ENCODE data around the gene RERE.

The RERE gene

GRCh38 chr1:8423692-8424538, 393.5 kb downstream of the RERE start:
- DNase-seq (ENCODE audit: low read depth): peak; percentile 62

- peak; percentile 46 for DNase-seq (ENCODE audit: low read depth)
Measured at GRCh38 chr1:8423269-8423691, 394.2 kb downstream of the RERE start.

- peak; percentile 56 for DNase-seq (ENCODE audit: low read depth)
Measured at GRCh38 chr1:8422510-8423268, 394.8 kb downstream of the RERE start.

GRCh38 chr1:8421721-8422120, 395.7 kb downstream of the RERE start:
- peak; percentile 59 for DNase-seq (ENCODE audit: low read depth)

- no peak for DNase-seq (ENCODE audit: low read depth)
Measured at GRCh38 chr1:8420318-8420717, 397.1 kb downstream of the RERE start.

GRCh38 chr1:8419861-8420260, 397.6 kb downstream of the RERE start:
- no peak for DNase-seq (ENCODE audit: low read depth)

GRCh38 chr1:8419172-8419571, 398.3 kb downstream of the RERE start:
- DNase-seq (ENCODE audit: low read depth): no peak

- no peak for DNase-seq (ENCODE audit: low read depth)
Measured at GRCh38 chr1:8418301-8418700, 399.1 kb downstream of the RERE start.

GRCh38 chr1:8417625-8418024, 399.8 kb downstream of the RERE start:
- DNase-seq (ENCODE audit: low read depth): no peak

- DNase-seq (ENCODE audit: low read depth): no peak
Measured at GRCh38 chr1:8416881-8417280, 400.6 kb downstream of the RERE start.

GRCh38 chr1:8415526-8416278, 401.7 kb downstream of the RERE start:
- peak; percentile 41 for DNase-seq (ENCODE audit: low read depth)

GRCh38 chr1:8412183-8412831, 405.1 kb downstream of the RERE start:
- peak; percentile 89 for DNase-seq (ENCODE audit: low read depth)

- DNase-seq (ENCODE audit: low read depth): no peak
Measured at GRCh38 chr1:8411803-8412182, 405.6 kb downstream of the RERE start.

GRCh38 chr1:8410791-8411190, 406.6 kb downstream of the RERE start:
- peak; percentile 69 for DNase-seq (ENCODE audit: low read depth)

GRCh38 chr1:8409606-8410005, 407.8 kb downstream of the RERE start:
- no peak for DNase-seq (ENCODE audit: low read depth)

- peak; percentile 75 for DNase-seq (ENCODE audit: low read depth)
Measured at GRCh38 chr1:8409106-8409505, 408.3 kb downstream of the RERE start.

GRCh38 chr1:8408151-8408839, 409.1 kb downstream of the RERE start:
- peak; percentile 88 for DNase-seq (ENCODE audit: low read depth)

GRCh38 chr1:8407652-8408051, 409.8 kb downstream of the RERE start:
- no peak for DNase-seq (ENCODE audit: low read depth)

- DNase-seq (ENCODE audit: low read depth): peak; percentile 21
Measured at GRCh38 chr1:8406960-8407359, 410.5 kb downstream of the RERE start.

- DNase-seq (ENCODE audit: low read depth): no peak
Measured at GRCh38 chr1:8406011-8406410, 411.4 kb downstream of the RERE start.
